Ascending aorta (tissue), 2 donors: ENCODE measurements around the gene HSD3B7. TPM values are rescaled to one million over a fixed set of nuclear protein-coding genes. Genes with fewer than 3 reads are reported as not detected.

Source experiments
- DNase-seq, 2 donors: peaks; one replicate each; pipeline ENCODE4 v3.0.0-alpha.2; 2019; ENCODE audit warnings: low spot score in 2 of 2
- H3K27ac ChIP-seq, 2 donors: fragments of 200-600 bp; sonication (generic); one replicate each; pipeline ENCODE4 v1.5.1; 2016 to 2017; ENCODE audit warnings: mild to moderate bottlenecking in 1 of 2
- H3K27me3 ChIP-seq: fragments of 200-600 bp; sonication (generic); one replicate; pipeline ENCODE4 v1.5.1; 2017
- H3K36me3 ChIP-seq, 2 donors: fragments of 200-600 bp; sonication (generic); one replicate each; pipeline ENCODE4 v1.5.1; 2016
- H3K4me1 ChIP-seq, 2 donors: fragments of 200-600 bp; sonication (generic); one replicate each; pipeline ENCODE4 v1.5.1; 2016 to 2017; ENCODE audit warnings: mild to moderate bottlenecking in 1 of 2
- H3K4me3 ChIP-seq, 2 donors: fragments of 200-600 bp; sonication (generic); one replicate each; pipeline ENCODE4 v1.5.1; 2016 to 2017; ENCODE audit warnings: mild to moderate bottlenecking in 1 of 2
- H3K9me3 ChIP-seq, 2 donors: fragments of 200-600 bp; sonication (generic); one replicate each; pipeline ENCODE4 v1.5.1; 2016
- intact Hi-C: fragments of 100-400 bp; cut with DNase I; formaldehyde crosslinking; loops from one replicate; pipeline ENCODE4 v1.15.1; 2023
- total RNA-seq: library from RNA; depleted of rRNA; stranded (reverse); fragments of >200 nt; gene quantifications from one replicate; pipeline ENCODE4 v1.1.0, GENCODE V29; 2016
- TF ChIP-seq, protein P1 (sequence below), 3 experiments: fragments of 200-600 bp in 2 of 3; fragments of 450-650 bp in 1 of 3; sonication (generic) in 2 of 3; IDR thresholded peaks; one replicate each; pipeline ENCODE4 v1.5.1; 2016 to 2019; ENCODE audit warnings: antibody characterized with exemption in 3 of 3, mild to moderate bottlenecking in 1 of 3, moderate library complexity in 1 of 3

HSD3B7 gene
- total RNA-seq, 1 donor from 2014 or later, result 35.2 TPM

DNA sequence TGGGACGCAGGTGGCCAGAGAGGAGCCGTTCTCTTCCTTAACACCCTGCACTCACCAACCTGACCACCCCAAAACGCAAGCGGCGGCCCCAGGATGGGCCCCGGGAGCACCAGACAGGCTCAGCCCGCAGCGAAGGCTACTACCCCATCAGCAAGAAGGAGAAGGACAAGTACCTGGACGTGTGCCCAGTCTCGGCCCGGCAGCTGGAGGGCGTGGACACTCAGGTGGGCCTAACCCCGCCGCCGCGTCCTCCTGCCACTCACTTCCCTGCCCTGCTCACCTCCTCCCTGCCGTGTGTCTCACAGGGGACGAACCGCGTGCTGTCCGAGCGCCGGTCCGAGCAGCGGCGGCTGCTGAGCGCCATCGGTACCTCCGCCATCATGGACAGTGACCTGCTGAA lies 4.6 kb upstream of the HSD3B7 start:
- peaks cover 62 to 85% of the 10 kb centered on the region in 2 donors for H3K36me3 ChIP-seq
- TF ChIP-seq, protein P1, sequence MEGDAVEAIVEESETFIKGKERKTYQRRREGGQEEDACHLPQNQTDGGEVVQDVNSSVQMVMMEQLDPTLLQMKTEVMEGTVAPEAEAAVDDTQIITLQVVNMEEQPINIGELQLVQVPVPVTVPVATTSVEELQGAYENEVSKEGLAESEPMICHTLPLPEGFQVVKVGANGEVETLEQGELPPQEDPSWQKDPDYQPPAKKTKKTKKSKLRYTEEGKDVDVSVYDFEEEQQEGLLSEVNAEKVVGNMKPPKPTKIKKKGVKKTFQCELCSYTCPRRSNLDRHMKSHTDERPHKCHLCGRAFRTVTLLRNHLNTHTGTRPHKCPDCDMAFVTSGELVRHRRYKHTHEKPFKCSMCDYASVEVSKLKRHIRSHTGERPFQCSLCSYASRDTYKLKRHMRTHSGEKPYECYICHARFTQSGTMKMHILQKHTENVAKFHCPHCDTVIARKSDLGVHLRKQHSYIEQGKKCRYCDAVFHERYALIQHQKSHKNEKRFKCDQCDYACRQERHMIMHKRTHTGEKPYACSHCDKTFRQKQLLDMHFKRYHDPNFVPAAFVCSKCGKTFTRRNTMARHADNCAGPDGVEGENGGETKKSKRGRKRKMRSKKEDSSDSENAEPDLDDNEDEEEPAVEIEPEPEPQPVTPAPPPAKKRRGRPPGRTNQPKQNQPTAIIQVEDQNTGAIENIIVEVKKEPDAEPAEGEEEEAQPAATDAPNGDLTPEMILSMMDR (IDR thresholded peaks at IDR 0.05), result no peak
- H3K27ac ChIP-seq, result no peak overlapping the region
- H3K4me1 ChIP-seq, result peaks cover 1 to 4% of the 10 kb centered on the region in 2 donors
- intact Hi-C loops, result no loop called here
- no peak for DNase-seq
- no peaks in the 10 kb centered on the region for H3K9me3 ChIP-seq
- no peak overlapping the region for H3K4me3 ChIP-seq
- no peaks in the 10 kb centered on the region for H3K27me3 ChIP-seq

DNA sequence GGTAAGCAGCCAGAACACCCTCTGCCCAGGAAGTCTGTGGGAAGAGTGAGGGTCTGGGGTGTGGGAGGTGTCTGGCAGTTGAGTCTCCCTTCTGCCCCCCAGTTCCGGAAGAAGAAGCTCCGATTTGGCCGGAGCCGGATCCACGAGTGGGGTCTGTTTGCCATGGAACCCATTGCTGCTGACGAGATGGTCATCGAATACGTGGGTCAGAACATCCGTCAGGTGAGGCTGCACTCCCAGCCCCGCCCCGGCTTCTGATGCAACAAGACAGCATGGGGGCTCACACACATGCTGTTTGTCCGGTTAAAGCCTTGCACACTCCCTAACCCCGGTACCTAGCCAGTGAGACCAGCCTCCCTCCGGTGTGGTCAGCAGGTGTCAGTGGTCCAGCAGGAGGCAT lies 4.0 kb upstream of the HSD3B7 start:
- intact Hi-C loops, result no loop called here
- no peak for DNase-seq
- H3K4me1 ChIP-seq, result peaks cover 3 to 9% of the 10 kb centered on the region in 2 donors
- no peak overlapping the region for H3K4me3 ChIP-seq
- H3K27me3 ChIP-seq, result no peaks in the 10 kb centered on the region
- H3K27ac ChIP-seq, result no peak overlapping the region
- H3K36me3 ChIP-seq, result peaks cover 59 to 80% of the 10 kb centered on the region in 2 donors
- TF ChIP-seq, protein P1 (IDR thresholded peaks at IDR 0.05), result no peak
- H3K9me3 ChIP-seq, result no peaks in the 10 kb centered on the region

DNA sequence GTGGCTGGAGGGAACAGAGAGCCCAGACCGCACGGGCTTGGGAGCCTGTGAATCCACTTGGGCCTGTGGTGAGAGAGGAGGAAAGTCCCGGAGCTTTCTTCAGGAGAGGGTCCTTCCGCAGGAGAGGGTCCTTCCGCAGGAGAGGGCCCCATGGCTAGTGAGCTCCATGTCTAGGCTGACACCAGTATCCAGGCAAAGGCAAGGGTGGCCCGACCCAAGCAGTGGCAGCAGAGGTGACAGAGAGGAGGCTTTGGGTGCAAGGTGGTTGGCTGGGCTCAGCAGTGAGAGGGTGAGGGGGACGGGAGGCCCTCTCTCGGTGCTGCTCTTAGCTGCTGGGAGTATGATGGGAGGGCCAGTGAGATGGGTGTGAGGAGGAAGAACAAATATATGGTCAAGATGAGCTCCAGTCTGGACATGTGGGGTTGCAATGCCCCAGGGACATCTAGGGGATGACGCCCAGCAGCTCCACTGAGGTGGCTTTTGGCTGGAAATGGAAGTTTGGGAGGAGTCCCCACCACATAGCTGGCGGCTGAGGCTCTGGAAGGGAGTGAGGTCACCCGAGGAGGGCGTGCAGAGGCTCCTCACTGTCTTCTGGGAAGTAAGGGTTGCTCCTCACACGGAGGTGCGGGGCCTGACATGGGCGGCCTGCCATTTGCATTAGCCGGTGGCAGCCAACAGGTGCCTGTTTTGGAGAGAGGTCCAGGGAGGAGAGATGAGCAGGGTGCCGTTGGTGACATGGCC lies 2.3 kb upstream of the HSD3B7 start:
- H3K27ac ChIP-seq, result no peak overlapping the region
- no peaks in the 10 kb centered on the region for H3K27me3 ChIP-seq
- H3K4me3 ChIP-seq, result no peak overlapping the region
- DNase-seq, result no peak
- peaks cover 3 to 11% of the 10 kb centered on the region in 2 donors for H3K4me1 ChIP-seq
- TF ChIP-seq, protein P1 (IDR thresholded peaks at IDR 0.05), result no peak
- no peaks in the 10 kb centered on the region for H3K9me3 ChIP-seq
- H3K36me3 ChIP-seq, result peaks cover 45 to 64% of the 10 kb centered on the region in 2 donors
- intact Hi-C loops, result no loop called here

DNA sequence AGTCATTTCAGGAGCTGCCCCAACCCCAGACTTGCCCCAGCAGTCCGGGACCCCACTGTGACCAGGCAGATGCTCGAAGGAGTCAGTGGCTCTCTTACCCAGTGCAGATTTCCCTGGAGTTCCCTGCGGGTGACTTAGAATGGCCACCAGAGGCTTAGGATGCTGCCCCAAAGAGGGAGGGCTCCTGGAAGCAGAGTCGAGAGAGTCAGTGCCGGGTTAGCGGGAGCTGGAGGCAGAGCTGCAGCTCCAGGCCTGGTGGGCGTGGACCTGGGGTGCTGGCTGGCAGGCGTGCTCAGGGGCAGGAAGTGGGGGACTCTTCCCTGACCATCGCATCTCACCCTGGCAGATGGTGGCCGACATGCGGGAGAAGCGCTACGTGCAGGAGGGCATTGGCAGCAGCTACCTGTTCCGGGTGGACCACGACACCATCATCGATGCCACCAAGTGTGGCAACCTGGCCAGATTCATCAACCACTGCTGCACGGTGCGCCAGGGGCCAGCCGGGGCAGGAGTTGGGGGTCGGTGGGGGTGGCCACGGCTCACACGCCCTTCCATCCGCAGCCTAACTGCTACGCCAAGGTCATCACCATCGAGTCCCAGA lies 1.6 kb upstream of the HSD3B7 start:
- no peaks in the 10 kb centered on the region for H3K9me3 ChIP-seq
- H3K4me3 ChIP-seq, result no peak overlapping the region
- intact Hi-C loops, result no loop called here
- DNase-seq, result no peak
- H3K36me3 ChIP-seq, result peaks cover 39 to 59% of the 10 kb centered on the region in 2 donors
- no peak overlapping the region for H3K27ac ChIP-seq
- H3K4me1 ChIP-seq, result peaks cover 3 to 11% of the 10 kb centered on the region in 2 donors
- no peaks in the 10 kb centered on the region for H3K27me3 ChIP-seq
- TF ChIP-seq, protein P1 (IDR thresholded peaks at IDR 0.05), result no peak

DNA sequence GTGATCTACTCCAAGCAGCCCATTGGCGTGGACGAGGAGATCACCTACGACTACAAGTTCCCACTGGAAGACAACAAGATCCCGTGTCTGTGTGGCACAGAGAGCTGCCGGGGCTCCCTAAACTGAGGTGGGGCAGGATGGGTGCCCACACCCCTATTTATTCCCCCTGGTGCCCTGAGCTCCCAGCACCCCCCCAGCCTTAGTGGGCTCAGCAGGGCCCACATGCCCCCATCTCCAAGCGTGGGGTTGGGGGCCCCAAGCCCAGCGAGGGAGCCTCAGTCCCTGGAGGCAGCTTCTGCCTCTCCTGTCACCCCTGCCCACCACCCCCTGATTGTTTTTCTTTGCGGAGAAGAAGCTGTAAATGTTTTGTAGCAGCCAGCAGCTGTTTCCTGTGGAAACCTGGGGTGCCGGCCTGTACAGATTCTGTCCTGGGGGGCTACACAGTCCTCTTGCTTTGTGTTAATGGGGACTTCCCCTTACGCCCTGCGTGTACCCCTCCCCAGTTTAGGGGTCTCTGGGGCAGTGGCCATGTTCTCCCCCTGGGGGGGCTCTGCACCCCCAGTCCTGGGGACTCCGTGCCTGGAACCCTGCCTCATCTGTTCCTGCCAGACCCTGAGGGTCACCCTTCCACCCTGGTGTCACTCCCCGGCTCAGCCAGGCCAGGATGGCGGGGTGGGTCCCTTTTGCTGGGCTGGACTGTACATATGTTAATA lies 953 bp upstream of the HSD3B7 start:
- intact Hi-C loops, result no loop called here
- no peaks in the 10 kb centered on the region for H3K9me3 ChIP-seq
- TF ChIP-seq, protein P1 (IDR thresholded peaks at IDR 0.05), result no peak
- peaks cover 33 to 53% of the 10 kb centered on the region in 2 donors for H3K36me3 ChIP-seq
- no peak overlapping the region for H3K27ac ChIP-seq
- no peak overlapping the region for H3K4me3 ChIP-seq
- no peak for DNase-seq
- peaks cover 3 to 11% of the 10 kb centered on the region in 2 donors for H3K4me1 ChIP-seq
- H3K27me3 ChIP-seq, result no peaks in the 10 kb centered on the region
